ENCODE measurements around the gene ADAMTSL4.
"Not testable (repeated sequence)": the region's sequence is repeated elsewhere in the genome, so short reads cannot be mapped to it uniquely, and the experiment has no call there.

GRCh38 chr1:150581437-150581836 is 32.2 kb downstream of the ADAMTSL4 start:
- TF ChIP-seq CTCF (IDR thresholded peaks at IDR 0.05 in 4 of 5, conservative IDR thresholded peaks at IDR 0.05 in 1 of 5); POLR2A (IDR thresholded peaks at IDR 0.05): not testable (repeated sequence)

Data from gastrocnemius medialis (tissue), 4 donors.